NCI-H2171 (cell line): ENCODE data around the gene CREB5.
"Not testable (repeated sequence)": the region's sequence is repeated elsewhere in the genome, so short reads cannot be mapped to it uniquely, and the experiment has no call there.

ENCODE experiments used
- DNase-seq: peaks from one replicate; lab custom pipeline; 2025; lab: John Stamatoyannopoulos, UW

Gene CREB5

DNA sequence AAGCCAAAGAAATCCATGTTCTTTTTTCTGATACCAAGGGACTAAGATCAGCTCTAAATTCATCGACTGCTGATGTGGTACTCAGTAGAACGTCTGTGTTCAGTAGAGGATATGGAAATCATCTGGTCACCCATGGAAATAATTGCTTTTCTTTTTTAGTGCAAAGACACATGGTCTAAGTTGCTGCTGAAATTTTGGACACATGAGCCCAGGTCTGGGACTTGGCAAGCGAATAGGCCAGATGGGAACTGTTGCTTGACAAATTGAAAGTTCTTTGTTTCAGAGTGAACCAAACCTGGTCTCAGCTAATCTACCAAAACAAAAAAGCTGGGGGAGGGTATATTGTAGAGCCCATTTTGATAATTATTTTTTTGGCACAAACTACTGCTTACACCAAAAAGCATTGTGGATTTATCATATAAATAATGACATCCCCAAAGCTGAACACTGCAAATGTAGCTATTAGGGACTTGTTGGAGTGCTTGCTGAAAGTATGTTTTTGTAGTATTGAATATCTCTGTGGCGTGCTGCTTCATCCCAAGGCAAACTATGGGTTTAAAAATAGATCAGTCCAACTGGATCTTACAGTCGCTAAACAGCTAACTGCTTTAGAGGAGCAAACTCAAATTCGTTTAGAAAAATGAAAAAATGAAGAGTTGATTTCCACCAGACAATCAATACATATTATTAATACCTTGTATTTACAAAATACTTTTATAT lies 401.1 kb downstream of the CREB5 start:
- DNase-seq = peak; percentile 27

DNA sequence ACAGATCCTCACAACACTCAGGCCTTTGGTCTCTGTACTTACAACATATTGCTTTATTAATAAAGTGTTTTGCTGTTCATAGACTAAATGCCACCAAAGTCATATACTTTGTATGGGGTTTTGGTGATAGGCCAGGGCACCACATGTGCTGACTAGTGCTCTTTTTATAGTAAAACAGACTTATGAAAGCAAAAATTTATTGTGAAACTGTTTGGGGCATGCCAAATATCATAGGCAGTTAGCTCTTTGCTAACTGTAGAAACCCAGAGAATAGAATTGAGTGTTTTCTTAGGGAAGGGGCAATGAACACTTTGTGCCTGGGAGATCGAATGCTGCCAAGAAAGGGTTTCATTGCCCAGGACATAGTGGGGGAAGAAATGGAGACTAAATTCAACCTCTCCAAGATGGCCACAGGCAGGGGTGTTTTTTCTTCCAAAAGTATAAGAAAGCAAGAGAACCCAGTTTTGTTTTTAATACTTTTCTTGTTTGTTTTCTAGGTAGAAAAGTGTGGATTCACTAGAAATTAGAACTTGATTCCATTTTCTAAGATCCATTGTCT lies 403.1 kb downstream of the CREB5 start:
- no peak for DNase-seq

DNA sequence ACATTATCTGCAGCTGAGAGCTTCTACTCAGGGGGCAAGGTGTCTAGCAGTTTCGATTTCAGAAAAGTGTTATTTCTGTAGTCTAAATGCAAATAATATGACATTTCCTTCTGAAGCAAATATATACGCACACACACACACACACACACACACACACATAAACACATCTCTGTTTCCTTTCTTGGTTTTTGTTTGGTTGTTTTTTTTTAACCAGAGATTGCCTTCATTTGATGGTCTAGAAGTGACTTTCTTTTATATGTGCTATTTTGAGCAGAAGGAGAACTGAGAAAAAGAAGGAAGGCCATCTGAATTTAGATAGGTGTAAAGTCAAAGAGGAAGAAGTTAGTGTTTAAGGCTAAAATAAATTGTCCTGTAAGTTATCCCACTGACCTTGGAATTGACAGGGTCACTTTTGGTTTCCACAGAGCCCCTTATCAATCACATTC lies 403.6 kb downstream of the CREB5 start:
- DNase-seq = no peak

DNA sequence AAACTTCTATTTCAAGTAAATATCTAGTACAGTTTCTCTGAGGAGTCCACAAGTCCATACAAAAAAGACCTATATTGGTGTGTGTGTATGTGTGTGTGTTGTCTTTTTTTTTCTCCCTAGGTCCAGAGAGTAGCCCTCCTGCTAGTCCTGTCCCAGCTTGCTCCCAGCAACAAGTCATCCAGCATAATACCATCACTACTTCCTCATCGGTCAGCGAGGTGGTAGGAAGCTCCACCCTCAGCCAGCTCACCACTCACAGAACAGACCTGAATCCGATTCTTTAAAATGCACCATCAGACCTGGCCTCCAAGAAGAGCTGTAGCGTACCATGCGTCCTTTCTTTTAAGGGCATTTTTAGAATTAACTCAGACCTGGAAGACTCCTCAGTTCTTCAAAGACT lies 406.7 kb downstream of the CREB5 start:
- DNase-seq = no peak

DNA sequence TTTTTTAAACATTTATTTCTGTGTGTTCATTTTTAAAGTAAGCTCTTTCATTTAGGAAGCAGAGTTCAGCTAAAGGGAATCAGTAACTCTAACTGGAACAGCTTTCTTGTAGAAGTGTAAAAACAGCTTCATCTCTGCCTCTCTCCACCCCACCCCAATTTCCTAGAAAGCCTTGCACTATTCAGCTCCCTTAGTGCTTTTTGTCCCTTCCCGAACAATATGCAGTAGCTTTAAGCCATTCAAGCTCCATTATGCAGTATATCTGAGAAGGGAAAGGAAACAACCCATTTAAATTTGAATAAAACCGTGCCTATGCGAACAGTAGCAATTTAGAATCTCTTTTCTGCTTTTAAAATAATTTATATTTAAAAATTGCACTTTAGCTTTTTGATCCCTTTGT lies 411.3 kb downstream of the CREB5 start:
- no peak for DNase-seq

DNA sequence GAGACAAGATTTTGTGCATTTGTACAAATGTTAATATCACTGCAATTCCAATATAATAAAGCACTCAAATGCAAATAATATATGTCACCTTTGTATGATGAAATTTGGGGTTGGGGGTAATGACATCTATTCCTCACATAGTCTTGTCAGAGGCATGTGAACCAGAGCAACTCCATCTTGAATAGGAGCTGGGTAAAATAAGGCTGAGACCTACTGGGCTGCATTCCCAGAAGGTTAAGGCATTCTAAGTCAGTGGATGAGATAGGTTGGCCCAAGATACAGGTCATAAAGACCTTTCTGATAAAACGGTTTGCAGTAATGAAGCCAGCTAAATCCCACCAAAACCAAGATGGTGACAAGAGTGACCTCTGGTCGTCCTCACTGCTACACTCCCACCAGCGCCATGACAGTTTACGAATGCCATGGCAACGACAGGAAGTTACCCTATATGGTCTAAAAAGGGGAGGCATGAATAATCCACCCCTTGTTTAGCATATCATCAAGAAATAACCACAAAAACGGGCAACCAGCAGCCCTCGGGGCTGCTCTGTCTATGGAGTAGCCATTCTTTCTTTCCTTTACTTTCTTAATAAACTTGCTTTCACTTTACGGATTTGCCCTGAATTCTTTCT lies 413.6 kb downstream of the CREB5 start:
- not testable (repeated sequence) for DNase-seq

DNA sequence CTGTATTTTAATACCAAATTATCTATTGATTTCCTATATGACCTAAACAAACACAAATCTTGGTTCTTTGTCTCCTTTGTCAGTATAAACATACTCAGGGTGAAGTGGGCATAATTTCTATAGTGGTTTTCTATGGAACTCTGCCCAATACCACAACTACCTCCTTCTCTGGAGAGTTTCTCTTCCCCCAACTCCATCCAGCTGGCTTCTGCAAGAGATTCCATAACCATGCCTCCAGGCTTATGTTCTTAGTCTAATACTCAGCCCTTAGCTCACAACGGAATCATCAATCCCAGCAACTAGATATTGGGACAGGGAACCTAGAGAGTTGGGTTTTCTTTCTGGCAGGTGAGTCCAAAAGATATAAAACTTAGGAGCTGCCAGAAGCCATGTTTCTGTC lies 418.5 kb downstream of the CREB5 start:
- no peak for DNase-seq

DNA sequence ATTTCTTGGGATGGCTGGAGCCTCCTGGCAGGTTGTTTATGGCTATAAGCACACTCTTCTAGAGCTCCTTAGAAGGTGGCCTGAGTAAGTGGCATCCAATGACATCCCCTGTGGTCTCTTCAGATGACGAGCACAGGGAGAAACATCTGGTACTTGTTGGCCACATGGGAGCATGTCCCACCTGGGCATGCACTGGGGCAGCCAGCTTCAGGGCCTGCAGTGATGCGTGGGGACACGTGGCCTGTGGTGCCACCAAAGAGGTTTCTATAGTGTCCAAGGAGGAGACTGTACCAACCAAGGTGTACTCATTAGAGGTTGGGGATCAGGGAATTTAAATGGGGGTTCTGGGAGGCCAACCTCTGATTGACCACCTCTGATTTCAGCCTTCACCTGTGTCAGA lies 420.4 kb downstream of the CREB5 start:
- no peak for DNase-seq

DNA sequence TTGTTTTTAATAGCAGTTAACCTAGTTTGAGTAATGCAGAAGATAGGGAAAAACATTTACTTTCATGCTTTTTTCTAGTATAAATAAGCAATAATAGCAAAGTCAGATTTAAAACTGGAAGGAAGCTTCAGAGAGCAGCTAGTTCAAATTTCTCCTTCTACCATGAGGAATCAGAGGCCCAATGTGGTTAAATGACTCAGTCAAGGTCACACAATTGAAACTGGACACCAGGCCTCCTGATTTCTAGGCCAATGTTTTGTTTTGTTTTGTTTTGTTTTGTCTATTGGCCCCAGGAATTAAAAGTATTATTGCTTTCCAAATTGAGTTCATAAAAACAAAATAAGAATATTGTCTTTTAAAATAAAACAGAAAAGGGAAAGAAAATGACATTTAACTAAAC lies 423.5 kb downstream of the CREB5 start:
- no peak for DNase-seq

DNA sequence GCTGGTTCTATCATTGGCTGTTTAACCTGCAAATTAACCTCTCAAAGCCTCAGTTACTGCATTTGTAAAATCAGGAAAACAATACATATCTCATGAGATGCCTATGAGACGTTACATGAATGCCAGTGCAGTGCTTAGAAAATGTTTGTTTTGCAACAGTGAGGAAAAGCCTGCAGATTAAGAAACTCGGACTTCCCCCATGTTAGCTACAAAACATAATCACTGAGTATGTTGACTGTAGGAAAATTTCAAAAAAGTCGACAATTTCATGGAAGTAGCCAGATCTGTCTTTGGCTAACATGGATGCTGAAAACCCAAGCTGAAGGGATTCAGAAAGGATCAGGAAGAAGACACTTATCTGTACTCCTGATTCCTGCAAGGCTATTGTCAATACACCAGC lies 424.4 kb downstream of the CREB5 start:
- DNase-seq = no peak

DNA sequence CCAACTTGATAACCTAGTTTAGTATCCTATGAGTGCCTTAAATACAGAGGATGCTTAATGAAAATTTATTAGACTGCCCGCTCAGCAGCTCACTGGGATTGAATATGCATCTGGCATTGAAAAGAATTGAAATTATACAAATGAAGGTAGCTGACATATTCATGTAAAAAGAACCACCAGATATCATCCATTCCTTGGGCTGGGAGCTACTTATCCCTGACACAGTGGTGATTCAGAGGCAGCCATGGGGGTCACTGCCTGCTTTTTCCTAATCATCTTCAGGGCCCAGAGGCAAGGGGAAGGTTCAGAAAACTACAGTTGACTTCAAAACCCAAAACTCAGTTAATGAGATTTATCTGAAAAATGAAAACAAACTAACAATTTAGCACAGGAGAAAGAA lies 424.9 kb downstream of the CREB5 start:
- DNase-seq = no peak

DNA sequence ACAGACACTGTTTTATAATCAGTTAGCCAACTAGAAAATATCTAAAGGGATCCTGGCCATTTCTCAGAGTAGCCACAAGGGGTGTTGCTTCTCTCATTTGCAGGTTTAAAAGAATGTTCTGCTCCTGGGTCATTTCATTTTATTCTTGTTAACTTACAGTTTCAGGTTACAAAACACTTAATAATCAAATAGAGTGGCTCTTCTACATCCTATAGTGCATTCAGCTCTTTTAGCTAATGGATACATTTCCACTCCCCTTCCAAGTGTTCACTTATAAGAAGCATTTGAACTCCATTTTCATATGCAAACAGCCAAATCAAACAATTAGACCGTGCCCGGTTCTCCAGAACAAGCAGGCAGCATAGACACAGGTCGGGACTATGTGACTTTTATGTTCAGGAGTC lies 428.3 kb downstream of the CREB5 start:
- no peak for DNase-seq

DNA sequence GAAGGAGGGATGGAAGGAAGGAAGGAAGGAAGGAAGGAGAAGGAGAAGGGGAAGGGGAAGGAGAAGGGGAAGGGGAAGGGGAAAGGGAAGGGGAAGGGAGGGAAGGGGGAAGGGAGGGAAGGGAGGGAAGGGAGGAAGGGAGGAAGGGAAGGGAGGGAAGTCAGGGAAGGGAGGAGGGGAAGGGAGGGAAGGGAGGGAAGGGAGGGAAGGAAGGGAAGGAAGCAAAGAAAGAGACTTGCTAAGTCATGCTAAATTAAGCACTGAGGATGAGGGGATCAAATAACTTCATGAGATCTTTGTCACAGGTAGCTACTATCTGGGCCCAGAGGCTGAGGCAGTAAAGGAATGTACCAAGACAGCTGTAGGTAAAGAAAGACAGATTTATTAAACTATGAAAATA lies 429.4 kb downstream of the CREB5 start:
- no peak for DNase-seq

DNA sequence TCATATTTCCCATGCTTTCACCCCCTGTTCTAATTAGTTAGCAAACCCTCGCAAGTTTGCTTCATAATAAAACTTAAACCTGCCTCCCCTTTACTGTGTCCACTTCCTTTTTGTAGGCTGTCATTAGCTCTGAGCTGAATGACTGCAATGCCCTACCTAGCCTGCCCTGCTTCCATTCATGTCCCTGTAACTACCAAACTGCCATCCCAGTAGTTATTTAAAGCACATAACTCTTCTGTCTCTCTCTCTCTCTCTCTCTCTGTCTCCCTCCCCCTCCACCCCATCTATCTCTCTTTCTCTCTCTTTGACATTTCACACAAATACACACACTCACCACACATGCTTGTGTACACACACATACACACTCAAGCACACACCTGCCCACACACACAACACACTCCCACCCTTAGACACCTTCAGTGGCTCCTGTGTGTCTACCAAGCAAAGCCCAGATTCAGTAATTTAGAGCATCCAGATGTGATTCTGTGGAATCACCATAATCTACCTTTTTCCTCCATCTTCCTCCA lies 430.5 kb downstream of the CREB5 start:
- DNase-seq = no peak

DNA sequence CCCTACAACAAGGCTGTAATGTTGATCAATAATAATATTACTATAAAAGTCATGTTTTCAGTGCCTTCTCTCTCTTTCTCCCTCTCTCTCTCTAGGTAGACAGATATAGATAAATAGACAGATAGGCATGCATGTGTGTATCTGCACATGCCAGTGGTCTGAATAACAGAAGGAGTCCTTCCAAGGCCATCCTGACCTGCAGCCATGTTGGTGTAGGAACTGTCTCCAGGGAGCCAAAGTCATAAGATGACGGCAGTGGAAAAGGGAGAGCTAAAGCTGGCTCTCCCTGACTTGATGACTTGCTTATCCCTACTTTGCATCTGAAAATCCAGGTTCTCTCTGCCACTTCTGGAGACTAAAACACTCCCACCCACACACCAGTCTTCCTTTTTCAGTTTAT lies 432.8 kb downstream of the CREB5 start:
- no peak for DNase-seq

DNA sequence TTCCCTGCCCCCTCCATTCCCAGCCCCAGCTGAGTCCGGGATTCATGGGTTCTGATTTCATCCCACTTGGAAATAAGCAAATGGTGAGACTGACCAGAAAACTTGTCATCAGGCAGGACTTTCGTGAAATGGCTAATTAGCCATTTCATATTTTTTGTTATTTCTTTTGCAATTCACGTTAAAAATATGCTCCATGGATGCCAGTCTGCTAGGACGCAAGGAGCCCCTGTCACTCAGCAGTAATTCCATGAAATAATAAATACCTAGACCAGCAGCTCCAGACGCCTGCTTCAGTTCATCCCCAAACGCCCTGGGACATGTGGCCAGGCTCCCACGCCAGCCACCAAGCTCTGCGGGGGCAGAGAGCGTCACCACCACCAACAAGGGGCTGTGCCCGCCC lies 434.9 kb downstream of the CREB5 start:
- DNase-seq = no peak

DNA sequence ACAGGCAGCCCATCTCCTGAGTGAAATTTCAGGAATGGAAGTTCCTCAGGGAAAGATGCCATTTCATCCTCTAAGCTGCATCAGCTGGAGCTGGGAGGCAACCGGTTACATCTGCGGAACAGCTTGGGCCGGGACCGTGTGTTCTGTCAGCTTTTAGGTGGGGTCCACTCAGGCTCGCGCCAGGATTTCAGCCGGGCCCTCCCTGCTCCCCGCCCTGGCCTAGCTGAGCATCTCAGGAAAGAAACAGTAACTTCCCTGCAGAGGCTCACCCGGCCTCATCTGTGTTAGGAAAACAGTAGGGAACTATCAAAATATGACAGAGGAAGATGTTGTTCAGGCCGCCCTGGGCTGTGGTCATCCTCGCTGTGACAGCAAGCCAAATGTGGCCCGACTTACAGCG lies 435.4 kb downstream of the CREB5 start:
- no peak for DNase-seq

DNA sequence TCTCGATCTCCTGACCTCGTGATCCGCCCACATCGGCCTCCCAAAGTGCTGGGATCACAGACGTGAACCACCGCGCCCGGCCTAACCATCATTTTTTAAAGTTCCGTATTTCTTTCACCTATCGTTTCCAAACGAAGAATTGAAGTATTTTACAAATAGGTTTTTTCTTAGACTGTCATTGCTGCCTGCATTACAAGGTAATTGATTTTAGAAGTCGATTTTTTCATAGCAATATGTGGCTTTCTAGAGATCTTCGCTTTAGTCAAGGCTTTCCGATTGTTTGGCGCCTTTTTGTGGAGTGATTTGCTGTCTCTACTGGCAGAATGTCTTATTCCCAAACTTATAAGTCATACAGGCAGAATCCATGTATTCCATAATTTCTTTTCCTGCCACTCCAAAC lies 436.6 kb downstream of the CREB5 start:
- no peak for DNase-seq

DNA sequence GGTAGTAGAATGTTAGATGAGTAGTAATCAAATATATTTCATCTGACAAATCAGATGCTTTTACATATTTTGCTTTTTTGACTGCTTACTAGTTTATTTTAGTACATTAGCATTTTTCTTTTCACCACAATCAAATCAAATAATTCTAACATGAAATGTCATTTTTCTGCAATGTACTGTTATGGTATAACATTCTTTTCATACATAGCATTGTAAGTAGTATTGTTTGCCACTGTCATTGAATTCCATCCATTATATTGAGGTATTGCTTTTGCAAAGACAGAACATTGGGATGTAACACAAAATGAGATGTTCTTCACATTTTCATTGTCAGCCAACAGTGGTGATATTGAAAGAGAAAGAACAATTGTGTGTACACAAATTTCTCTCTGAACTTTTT lies 438.4 kb downstream of the CREB5 start:
- DNase-seq = no peak

DNA sequence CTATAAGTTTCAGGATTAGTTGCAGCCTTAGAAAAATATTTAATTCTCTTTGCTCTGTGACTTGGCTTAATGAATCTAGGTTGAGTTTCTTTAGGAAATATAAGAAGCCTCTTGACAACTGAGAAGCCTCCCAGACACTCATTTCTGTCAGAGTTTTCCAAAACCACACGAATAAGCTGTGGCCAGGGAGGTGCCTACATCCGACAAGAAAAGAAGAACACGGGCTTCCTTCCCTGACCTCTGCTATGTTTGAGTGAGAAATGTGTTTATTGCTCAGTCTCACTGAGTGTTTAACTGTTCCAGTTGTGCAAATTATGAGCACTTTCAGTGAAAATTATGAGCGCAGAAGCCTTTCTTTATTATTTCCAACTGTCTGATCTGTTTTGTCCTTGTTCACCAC lies 440.8 kb downstream of the CREB5 start:
- DNase-seq = no peak

DNA sequence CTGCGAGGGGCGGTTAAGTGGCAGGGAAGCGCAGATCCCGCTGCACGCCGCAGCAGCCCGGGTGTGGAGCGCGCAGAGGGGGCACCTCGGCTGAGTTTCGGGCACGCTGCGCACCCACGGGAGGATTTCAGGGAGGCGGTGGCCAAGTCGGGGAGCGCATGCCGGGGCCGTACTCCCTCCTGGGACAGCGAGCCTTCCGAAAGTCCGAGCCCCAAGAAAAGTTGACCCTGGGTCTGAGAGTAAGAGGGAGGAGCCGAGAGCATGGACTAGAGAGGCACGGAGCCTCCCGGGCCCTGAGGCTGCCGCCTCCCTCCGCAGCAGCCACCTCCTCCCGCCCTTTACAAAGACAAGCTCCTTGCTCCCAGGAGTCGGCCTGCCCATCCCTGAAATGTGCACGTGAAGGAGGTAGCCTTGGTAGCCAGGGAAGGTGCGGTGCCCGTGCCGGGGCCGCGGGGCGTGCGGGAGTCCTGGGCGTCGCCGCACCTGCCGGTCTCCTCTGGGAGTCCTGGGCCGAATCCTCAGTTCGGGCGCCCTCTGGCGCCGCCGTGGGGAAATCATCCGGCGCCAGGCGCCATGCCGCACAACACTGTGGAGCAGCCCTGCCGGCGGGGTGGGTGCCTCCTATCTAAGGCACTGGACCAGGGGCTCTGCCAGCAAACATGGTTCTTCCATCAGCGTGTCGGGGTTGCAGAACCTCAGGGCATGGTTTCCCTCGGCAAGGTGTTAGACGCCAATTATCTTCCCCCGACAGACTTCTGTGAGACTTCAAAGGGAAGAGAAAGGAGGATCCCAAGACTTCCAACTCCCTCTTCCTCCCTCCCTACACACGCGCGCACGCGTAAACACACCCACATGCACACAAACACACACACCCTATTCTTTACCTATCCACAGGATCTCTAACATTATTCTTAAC lies 441.8 kb downstream of the CREB5 start:
- peak; percentile 65 for DNase-seq

DNA sequence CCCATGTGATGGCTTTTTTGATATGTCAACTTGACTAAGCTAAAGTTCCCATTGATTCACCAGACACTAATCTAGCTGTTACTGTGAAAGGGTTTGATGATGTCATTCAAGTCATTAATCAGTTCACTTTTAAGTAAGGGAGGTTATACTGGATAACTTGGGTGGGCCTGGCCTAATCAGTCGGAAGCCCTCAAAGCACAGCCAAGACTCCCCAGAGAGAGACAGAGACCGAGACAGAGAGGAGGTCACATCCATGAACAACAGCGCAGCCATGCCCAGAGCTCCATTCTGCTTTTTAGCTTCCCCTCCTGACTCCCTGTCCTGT lies 442.4 kb downstream of the CREB5 start:
- no peak for DNase-seq
